GM13976 (cell line): Measurements from ENCODE around the gene VAMP2.

Source experiments
- DNase-seq: peaks from one replicate; pipeline ENCODE4 v3.0.0; 2012; ENCODE audit warnings: low spot score
- CTCF ChIP-seq: IDR thresholded peaks from 2 replicates; pipeline ENCODE4 v1.5.1; 2012; ENCODE audit warnings: borderline replicate concordance, mild to moderate bottlenecking; ENCODE audit not compliant: insufficient read depth; ENCODE audit errors: extremely low read depth, missing control alignments, control extremely low read depth
- in situ Hi-C: fragments of 300-500 bp; cut with MboI; formaldehyde crosslinking; loops from one replicate; pipeline ENCODE4 v1.12.0; 2022; ENCODE audit warnings: low sequenced_read_pairs, mixed read lengths, inconsistent platforms; ENCODE audit not compliant: unreplicated experiment

The VAMP2 gene

GRCh38 chr17:8162997-8163977, 539 bp upstream of the VAMP2 start:
- no peak for DNase-seq
- in situ Hi-C loops = no loop called here
- no peak for TF ChIP-seq CTCF

GRCh38 chr17:8161289-8162232, 1.2 kb downstream of the VAMP2 start:
- in situ Hi-C loops = no loop called here
- no peak for DNase-seq
- TF ChIP-seq CTCF = no peak

GRCh38 chr17:8160741-8161221, 2.0 kb downstream of the VAMP2 start:
- in situ Hi-C loops = no loop called here
- no peak for TF ChIP-seq CTCF
- no peak for DNase-seq

- in situ Hi-C loops = no loop called here
- no peak for TF ChIP-seq CTCF
- DNase-seq = no peak
Observed at GRCh38 chr17:8160224-8160577, 2.5 kb downstream of the VAMP2 start.

- in situ Hi-C loops = no loop called here
- no peak for TF ChIP-seq CTCF
- no peak for DNase-seq
Observed at GRCh38 chr17:8159459-8160223, 3.1 kb downstream of the VAMP2 start.

- in situ Hi-C loops = no loop called here
- no peak for DNase-seq
- no peak for TF ChIP-seq CTCF
Observed at GRCh38 chr17:8159032-8159400, 3.7 kb downstream of the VAMP2 start.
